ENCODE data around the gene DOCK3. TPM values are rescaled to one million over a fixed set of nuclear protein-coding genes. Genes with fewer than 3 reads are reported as not detected.
"Not testable (repeated sequence)": the region's sequence is repeated elsewhere in the genome, so short reads cannot be mapped to it uniquely, and the experiment has no call there.

DOCK3 gene
- total RNA-seq, 1 experiment from 2014 or later: 2.2 TPM

- no peak for DNase-seq (ENCODE audit: extremely low read depth, low read depth)
Observed at GRCh38 chr3:51379746-51380455, 705.2 kb downstream of the DOCK3 start.

GRCh38 chr3:51380601-51381332, 706.0 kb downstream of the DOCK3 start:
- DNase-seq (ENCODE audit: extremely low read depth, low read depth): no peak

DNA sequence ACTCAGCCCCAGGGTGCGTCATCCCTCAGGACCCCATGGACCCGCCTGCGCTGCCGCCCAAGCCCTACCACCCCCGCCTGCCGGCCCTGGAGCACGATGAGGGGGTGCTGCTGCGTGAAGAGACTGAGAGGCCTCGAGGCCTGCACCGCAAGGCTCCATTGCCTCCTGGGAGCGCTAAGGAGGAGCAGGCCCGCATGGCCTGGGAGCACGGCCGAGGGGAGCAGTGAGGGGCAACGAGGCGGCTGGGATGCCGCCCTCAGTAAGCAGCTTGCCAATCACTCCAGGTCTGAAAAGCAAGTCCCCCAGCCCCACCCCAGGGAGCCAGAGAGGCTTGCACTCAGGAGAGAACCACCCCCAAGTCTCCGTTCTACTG, 706.6 kb downstream of the DOCK3 start:
- no peak for DNase-seq (ENCODE audit: extremely low read depth, low read depth)

- DNase-seq (ENCODE audit: extremely low read depth, low read depth): no peak
Observed at GRCh38 chr3:51382076-51382745, 707.5 kb downstream of the DOCK3 start.

- DNase-seq (ENCODE audit: extremely low read depth, low read depth): no peak
Observed at GRCh38 chr3:51382947-51383578, 708.3 kb downstream of the DOCK3 start.

DNA sequence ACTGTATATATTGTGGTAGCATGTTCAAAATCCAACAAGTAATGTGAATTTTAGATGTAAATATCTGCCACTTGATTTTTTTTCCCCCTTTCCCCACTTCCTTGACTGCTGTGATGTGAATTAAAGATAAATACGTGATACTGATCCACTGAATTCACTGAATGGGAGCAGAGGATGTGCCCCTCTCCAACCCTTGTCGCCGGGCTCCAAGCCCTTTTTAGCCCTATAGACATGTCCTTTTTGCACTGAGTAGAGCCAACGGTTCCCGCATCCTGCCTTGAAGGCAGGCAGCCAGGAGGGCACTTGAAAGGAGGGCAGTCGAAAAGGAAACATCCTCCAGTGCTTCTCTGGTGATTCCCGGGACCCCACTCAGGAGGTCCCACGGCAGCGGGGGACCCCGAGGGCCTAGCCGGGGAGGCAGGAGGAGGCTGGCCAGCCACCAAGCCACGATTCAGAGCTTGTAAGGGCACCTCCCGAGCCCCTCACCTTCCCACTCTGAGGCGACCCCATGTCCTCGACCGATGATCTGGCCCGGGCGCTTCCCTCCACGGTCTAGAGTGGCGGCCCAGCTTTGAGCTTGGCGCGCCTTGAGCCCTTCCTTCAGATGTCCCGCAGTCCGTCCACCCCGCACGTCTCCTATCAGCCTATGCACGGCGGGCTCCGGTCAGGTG, 709.5 kb downstream of the DOCK3 start:
- no peak for DNase-seq (ENCODE audit: extremely low read depth, low read depth)

- peak; percentile 94 for DNase-seq (ENCODE audit: extremely low read depth, low read depth)
Observed at GRCh38 chr3:51384726-51385473, 710.2 kb downstream of the DOCK3 start, which contains the start of gene MANF. TSS of gene MANF (plus strand) at chr3:51385291. CDS start at chr3:51385343, 52 bp downstream.

DNA sequence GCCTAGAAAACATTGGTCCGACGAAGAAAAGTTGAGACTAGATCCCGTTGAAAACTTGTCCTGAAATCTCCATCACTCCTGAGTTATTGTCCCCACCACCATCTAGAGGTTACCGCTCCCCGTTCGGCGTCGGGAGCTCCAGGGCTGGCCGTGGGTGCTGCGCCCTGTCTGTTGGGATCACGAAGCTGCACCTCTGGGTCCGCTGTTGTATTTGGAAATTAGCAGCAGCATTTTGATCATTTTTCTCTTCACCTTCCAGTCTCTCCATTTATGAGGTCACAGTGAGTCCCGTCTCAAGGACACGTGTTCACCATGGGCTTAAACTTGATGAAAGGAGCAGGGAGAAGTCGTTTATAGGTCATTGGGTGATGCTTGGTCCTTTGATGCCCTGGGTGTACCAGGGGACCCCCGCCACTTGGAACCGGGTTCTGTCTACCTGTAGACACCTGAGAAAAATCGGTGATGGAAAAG, 710.9 kb downstream of the DOCK3 start:
- no peak for DNase-seq (ENCODE audit: extremely low read depth, low read depth)

DNA sequence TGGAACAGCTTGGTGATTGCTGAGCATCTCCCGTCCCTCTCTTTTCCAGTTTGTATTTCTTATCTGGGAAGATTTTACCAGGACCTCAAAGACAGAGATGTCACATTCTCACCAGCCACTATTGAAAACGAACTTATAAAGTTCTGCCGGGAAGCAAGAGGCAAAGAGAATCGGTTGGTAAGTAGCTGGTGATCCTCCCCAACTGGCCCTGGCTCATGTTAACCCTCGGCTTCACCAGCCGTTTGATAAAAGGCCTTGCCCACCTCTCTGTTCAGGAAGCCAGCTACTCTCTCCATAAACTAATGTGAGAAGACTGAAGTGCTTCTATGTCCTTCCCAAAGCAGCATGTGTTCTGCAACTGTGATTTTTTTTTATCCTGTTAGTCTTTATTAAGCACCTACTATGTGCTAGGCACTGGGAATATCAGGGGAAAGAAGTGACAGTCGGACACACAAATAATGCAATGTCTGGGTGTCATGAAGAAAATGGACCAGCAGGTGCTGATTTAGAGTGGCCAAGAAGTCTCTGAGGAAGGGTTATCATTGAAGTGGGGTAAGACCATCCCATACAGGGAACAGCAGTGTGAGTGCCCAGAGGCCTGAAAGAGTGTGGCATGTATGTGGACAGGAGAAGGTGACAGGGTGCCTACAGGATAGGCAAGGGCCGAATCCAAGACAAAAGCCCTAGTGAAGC, 711.6 kb downstream of the DOCK3 start:
- DNase-seq (ENCODE audit: extremely low read depth, low read depth): no peak

- no peak for DNase-seq (ENCODE audit: extremely low read depth, low read depth)
Observed at GRCh38 chr3:51386852-51387229, 712.1 kb downstream of the DOCK3 start.

GRCh38 chr3:51387281-51387680, 712.6 kb downstream of the DOCK3 start:
- not testable (repeated sequence) for DNase-seq (ENCODE audit: extremely low read depth, low read depth)

DNA sequence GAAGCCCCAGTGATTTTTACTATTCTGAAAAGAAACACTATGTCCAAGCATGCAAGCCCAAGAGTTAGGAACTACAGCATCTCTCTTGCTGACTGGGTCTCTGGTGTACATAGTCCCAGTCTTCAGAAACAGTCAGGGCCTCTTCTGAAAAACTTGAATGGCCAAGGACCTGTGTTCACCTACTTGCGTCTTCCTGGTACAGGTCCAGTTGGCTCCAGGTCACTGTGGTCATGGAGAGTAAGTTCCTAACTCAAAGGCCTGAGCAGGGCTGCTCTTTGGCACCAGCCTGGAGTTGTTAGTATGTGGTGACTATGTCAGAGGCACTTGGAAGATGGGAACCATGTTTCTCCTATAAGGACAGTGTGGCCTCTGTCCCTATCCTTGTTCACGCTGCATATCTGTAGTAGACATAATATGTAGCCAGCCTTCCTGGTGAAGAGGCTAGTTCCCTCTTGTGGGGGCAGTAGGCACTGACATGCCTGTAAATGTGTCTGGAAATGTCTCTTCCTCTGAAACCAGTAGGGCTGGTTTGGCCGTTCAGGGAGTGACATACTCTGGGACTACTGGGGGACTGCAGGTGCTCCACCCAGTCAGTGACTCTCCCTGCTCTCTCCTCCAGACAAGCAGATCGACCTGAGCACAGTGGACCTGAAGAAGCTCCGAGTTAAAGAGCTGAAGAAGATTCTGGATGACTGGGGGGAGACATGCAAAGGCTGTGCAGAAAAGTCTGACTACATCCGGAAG, 713.7 kb downstream of the DOCK3 start:
- DNase-seq (ENCODE audit: extremely low read depth, low read depth): no peak

DNA sequence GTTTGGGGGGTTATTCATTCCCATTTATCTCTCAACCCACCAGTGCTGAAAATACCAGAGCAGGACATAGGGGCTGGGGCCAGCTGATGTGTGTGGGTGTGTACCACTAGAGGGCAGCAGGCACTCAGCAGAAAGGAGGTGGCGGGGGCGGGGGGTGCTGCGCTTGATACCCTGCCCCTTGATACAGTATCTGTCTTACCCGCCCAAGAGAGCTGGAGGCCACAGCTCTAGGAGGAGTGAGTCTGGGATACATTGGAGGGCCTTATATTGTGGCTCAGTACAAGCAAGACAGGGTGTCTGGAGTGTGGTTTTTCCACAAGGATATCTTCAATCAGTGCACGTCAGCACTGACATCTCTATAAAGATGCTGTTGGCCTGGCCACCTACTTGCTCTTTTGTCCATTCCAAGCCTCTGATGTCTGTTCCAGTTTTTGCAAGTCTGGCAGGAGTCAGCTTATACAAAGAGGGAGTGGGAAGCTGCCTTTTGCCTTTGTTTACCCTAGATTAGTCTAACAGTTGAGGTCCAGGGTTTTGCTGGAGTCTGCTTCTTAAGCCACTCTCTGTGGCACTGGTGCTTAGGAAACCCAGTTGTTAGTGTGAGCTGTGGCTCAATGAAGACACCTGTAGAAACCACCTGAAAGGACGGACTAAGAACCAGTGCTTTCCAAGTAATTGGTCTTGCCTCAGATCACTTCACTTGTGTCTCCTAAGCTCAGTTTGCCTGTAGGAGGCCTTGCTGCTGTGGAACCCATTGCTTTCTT, 714.9 kb downstream of the DOCK3 start:
- peak; percentile 38 for DNase-seq (ENCODE audit: extremely low read depth, low read depth)

- no peak for DNase-seq (ENCODE audit: extremely low read depth, low read depth)
Observed at GRCh38 chr3:51390246-51391074, 715.7 kb downstream of the DOCK3 start.

DNA sequence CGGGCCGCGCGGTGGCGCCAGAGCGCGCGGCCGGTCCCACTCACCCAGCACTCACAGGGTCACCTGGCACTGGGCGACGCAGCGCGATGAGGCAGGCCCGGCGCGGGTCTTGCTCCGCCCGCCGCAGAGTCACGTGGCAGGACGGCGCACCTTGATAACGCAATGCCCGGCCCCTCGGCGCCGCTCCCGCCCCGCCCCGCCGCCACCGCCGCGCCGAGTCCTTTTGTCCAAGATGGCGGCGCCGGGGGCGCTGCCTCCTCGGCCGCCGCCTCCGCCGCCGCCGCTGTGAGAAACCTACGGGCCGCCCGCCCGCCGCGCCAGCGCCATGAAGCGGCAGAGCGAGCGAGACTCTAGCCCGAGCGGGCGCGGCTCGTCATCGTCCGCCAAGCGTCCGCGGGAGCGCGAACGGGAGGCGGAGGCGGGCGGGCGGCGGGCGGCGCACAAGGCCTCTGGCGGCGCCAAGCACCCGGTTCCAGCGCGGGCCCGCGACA, 716.4 kb downstream of the DOCK3 start, which contains the start of gene RBM15B:
Gene RBM15B, plus strand, starts transcription at position 211 of the 491 bp plus-strand sequence. Its CDS starts 115 bp downstream, at position 326.
- DNase-seq (ENCODE audit: extremely low read depth, low read depth): peak; percentile 91

DNA sequence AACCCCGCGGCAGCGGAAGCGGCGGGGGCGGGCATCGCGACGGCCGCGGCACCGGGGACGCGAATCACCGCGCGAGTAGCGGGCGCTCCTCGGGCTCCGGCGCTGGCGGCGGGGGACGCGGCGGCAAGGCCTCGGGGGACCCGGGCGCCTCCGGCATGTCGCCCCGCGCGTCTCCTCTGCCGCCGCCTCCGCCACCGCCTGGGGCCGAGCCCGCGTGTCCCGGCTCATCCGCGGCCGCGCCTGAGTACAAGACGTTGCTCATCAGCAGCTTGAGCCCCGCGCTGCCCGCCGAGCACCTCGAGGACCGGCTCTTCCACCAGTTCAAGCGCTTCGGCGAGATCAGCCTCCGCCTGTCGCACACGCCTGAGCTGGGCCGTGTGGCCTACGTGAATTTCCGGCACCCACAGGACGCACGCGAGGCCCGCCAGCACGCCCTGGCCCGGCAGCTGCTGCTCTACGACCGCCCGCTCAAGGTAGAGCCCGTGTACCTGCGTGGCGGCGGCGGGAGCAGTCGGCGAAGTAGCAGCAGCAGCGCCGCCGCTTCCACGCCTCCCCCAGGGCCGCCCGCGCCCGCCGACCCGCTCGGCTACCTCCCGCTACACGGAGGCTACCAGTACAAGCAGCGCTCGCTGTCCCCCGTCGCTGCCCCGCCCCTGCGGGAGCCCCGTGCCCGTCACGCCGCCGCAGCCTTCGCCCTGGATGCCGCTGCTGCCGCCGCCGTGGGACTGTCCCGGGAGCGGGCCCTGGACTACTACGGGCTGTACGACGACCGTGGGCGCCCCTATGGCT, 717.0 kb downstream of the DOCK3 start:
- no peak for DNase-seq (ENCODE audit: extremely low read depth, low read depth)
